HG02885 (cell line): ENCODE measurements around the gene NXN.
"Not testable (repeated sequence)": the region's sequence is repeated elsewhere in the genome, so short reads cannot be mapped to it uniquely, and the experiment has no call there.

Source experiments
- ATAC-seq: cut with Tn5 transposase; IDR thresholded peaks from one replicate; pipeline ENCODE4 v1.9.1; 2021; ENCODE audit warnings: mild to moderate bottlenecking; ENCODE audit not compliant: unreplicated experiment, poor library complexity

NXN gene

GRCh38 chr17:957856-958421 lies 21.6 kb downstream of the NXN start:
- no peak for ATAC-seq

DNA sequence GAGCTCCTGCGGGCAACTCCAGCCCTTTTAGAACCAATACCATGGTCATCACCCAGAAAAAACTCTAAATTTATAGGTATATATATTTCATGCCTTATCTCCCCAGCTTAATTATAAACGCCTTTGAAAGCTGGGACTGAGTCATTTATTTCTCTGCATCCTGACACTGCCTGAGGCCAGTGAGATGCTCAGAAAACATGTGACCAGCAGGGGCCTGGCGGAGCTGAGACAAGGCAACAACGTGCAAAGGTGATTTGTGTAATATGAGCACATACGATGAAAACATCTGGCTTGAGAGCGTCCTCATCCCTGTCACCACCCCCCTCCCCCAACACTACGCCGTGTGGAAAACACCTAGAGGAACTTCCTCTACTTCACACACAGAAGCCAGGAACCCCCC lies 22.7 kb downstream of the NXN start:
- no peak for ATAC-seq

DNA sequence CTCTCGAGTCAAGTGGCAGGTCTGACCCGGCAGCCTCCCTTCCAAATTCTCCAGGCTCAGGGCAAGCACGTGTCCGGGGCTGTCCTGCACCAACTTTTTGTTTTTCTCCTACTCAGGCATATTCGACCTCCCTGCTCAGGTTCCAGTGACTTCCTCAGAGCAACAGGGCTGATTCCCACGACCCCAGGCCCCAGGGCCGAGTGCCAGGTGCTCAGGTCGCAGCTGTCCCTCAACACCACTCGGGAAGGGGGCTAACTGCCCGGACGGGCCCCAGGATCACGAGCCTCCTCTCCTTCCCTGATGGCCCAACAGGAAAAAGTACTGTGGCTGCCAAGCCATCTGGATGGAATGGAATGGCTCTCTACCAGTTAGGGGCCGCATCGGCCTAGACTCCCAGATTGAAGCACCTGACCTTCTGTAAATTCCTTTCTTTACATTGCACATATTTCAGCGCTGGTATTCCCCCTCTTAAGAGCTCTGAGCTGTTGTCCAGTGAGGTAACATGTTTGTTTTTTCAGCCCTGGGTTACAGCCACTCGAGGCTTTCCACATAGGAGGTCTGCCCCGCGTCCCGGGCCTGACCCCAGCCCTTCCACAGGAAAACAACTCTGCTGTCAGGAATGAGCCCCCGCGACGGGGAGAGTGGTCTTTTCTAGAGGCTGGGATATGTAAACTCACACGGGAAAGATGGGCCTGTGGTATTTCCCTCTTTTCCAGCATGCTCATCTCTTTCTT lies 25.0 kb downstream of the NXN start:
- ATAC-seq, result no peak

DNA sequence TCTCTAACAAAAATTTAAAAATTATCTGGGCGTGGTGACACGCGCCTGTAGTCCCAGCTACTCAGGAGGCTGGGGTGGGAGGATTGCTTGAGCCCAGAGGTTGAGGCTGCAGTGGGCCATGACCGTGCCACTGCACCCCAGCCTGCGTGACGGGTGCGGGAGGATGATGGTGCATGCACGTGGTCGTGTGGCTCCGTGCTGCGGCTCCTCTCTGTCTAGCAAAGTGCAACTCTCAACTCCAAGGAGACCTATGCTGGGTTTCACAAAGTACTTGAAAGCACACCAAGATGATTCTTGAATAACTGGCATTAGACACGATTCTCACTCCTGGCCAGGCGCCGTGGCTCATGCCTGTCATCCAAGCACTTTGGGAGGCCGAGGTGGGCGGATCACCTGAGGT lies 25.8 kb downstream of the NXN start:
- ATAC-seq, result no peak

DNA sequence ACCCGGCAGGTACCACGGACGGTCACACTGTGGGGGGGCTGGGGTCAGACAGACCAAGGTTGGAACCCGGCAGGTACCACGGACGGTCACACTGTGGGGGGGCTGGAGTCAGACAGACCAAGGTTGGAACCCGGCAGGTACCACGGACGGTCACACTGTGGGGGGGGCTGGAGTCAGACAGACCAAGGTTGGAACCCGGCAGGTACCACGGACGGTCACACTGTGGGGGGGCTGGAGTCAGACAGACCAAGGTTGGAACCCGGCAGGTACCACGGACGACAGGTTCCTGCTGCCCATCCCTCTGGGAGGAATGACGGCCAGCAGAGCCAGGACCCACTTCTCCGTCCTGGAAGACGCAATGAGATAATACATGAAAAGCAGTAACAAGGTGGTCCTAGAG lies 27.0 kb downstream of the NXN start:
- not testable (repeated sequence) for ATAC-seq

DNA sequence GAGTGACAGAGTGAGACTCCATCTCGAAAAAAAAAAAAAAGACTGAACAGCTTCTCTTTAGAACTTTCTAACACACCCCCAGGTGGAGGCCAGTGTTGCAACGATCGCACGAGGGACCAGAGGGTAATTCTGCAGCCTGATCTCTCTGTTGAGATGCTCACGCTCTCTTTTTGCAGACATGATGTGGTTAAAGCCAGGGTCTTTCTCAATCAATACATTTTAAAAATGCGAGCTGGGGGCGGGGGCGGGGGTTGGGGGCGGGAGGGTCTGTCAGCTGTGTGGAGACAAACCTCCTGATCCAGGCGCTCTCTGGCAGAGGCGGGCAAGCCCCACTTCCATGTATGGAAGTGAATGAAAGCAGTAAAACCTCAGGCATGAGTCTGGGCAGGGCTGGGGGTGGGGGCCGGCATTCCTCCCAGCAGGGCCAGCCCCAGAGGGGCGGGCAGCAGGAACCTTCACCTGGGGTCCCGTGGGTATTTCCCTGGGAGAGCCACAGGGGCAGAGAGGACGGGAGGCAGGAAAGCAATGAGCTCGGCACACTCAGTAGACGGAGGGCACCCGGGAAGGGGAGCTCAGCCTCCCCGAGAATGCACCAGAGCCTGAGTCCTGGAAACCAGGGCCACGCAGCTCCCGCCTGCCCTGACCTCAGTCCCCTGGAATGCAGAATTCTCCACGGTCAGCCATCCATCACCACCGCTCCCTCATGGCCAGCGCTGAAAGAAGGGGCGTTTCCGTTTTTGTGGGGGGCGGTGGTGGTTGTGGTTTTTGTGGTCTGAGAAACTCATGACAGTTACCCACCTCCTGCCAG lies 28.0 kb downstream of the NXN start:
- ATAC-seq, result no peak

GRCh38 chr17:949623-950303 lies 29.8 kb downstream of the NXN start:
- no peak for ATAC-seq

- ATAC-seq, result no peak
Measured at GRCh38 chr17:948284-948852, 31.2 kb downstream of the NXN start.

GRCh38 chr17:946510-947236 lies 32.9 kb downstream of the NXN start:
- no peak for ATAC-seq

GRCh38 chr17:945672-946071 lies 33.9 kb downstream of the NXN start:
- ATAC-seq, result no peak

- ATAC-seq, result no peak
Measured at GRCh38 chr17:944266-944826, 35.2 kb downstream of the NXN start.

- no peak for ATAC-seq
Measured at GRCh38 chr17:935485-935884, 44.1 kb downstream of the NXN start.

DNA sequence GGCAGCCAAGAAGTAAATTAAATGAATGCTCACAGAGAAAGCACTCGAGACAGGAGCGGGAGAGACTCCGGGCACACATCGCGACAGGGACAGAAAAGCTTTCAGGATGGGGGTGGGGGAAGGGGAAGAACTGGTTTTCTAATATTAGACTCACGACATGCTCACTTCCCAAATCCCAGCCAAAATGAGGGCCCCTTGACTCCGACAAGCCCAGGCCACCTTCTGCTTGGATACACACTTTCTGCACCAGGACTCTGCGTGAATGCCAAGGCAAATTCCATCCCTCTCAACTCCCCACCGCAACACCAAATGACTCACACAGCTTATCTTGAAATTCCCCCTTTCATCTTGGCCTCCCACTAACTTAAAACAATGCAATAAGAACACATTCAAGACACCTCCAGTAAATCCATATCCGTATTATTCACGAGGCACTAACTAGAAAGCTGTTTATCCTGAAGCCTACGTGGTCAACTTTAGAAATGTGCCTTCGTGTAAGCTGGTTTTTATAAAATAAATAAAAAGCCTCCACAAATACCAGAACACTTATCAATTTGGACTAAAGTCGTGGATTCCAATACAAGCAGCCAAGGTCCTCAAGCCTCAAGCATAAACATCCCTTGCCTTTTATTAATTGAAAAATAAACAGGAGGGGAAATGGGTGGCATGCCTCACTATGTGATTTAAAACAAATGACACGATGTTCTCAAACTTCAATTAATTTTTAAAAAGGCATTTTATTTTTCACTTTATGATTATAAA lies 46.1 kb downstream of the NXN start:
- ATAC-seq, result no peak

GRCh38 chr17:930258-930657 lies 49.3 kb downstream of the NXN start:
- no peak for ATAC-seq

DNA sequence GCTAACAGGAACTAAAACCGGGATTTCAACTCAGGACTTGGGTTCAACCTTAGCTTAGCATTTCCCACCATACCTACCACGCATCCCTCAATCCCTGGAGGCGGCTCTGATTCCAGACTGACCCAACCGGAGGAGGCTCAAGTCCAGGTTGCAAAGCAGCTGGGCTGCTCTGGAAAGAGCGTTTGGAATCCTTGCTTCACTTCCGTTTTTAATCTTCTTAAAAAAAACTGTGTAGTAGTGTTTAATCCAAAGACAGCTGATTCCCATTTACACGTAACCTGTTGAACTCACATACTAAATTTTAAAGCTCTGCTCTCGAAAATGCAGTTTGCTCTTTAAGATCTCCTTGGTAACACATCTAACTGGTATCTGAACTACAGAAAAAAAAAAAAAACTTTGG lies 50.0 kb downstream of the NXN start:
- no peak for ATAC-seq

DNA sequence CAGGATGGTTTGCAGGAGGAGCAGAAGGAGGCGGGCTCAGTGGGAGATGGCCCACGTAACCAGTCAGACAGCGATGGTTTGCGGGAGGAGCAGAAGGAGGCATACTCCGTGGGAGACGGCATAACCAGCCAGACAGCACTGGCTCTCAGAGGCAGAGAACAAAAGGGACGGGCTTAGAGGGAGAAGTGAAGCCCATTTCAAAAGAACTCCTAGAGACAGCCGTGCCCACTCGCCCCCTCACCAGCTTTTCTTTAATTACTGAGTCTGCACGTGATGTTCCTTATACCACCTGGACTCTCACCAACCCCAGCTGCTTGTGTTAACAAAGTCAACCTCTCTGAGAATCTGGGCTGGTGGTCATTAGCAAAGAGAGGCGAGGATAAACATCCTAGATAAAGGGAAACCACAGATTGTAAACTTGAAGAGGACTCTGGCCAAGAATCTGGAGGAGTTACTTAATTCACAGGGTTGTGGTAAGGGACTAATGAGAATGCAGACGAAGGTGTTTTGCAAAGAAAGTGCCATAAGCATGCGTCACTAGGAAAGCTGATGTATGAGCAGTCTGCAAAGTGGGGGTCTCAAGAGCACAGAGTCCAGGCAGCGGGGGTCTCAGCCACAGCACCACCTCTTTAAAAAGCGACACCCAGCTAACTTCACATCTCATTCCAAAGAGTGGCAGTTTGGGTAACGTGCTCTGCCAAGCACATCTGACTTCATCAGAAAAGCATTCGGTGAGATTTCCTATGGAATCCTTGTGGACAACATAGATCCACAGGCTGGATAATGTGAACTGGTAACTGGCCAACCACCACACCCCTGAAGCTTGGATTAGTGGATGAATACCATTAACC lies 51.7 kb downstream of the NXN start:
- no peak for ATAC-seq

GRCh38 chr17:925817-926216 lies 53.8 kb downstream of the NXN start:
- no peak for ATAC-seq
